GM12892 (cell line): ENCODE measurements around the gene PROP1.

Source experiments
- POLR2A ChIP-seq: IDR thresholded peaks from 2 replicates; pipeline ENCODE4 v1.6.1; 2011; ENCODE audit warnings: low read depth, low read length, control low read depth
- TAF1 ChIP-seq: IDR thresholded peaks from 2 replicates; pipeline ENCODE4 v1.6.1; 2011; ENCODE audit warnings: low read depth, mild to moderate bottlenecking, control low read depth, low read length, borderline replicate concordance

GRCh38 chr5:177992466-177992865, 3.6 kb downstream of the PROP1 start:
- TF ChIP-seq POLR2A: no peak
- no peak for TF ChIP-seq TAF1
